GM12878 (cell line): Measurements from ENCODE around the gene COG2.

Experiments used
- ATF2 ChIP-seq: IDR thresholded peaks from 2 replicates; pipeline ENCODE4 v1.6.1; 2012; ENCODE audit warnings: low read length, inconsistent platforms
- ATF3 ChIP-seq: IDR thresholded peaks from 2 replicates; pipeline ENCODE4 v1.6.1; 2011; ENCODE audit warnings: low read depth, mild to moderate bottlenecking, low read length, moderate library complexity, borderline replicate concordance; ENCODE audit errors: extremely low read depth
- CHD2 ChIP-seq: IDR thresholded peaks from 2 replicates; pipeline ENCODE4 v1.6.1; 2011; ENCODE audit warnings: low read depth, low read length, improper control_type of control experiment, borderline replicate concordance
- ESRRA ChIP-seq: IDR thresholded peaks from 2 replicates; pipeline ENCODE4 v1.6.1; 2012; ENCODE audit warnings: mild to moderate bottlenecking, low read length, improper control_type of control experiment
- SIX5 ChIP-seq: IDR thresholded peaks from 2 replicates; pipeline ENCODE4 v1.6.1; 2011; ENCODE audit warnings: mild to moderate bottlenecking, low read depth, low read length, moderate library complexity; ENCODE audit not compliant: severe bottlenecking
- SMARCA5 ChIP-seq: fragments of 450-650 bp; IDR thresholded peaks from 2 replicates; pipeline ENCODE4 v1.6.1; 2017; ENCODE audit warnings: mild to moderate bottlenecking
- ZNF622 ChIP-seq: fragments of 450-650 bp; IDR thresholded peaks from 2 replicates; pipeline ENCODE4 v1.6.1; 2017; ENCODE audit warnings: mild to moderate bottlenecking, inconsistent platforms
- TF ChIP-seq, protein P1 (sequence below), 3 experiments: IDR thresholded peaks in 2 of 3; conservative IDR thresholded peaks in 1 of 3; 2 replicates each; pipeline ENCODE4 v1.5.1; 2011; ENCODE audit warnings: low read depth in 3 of 3, low read length in 3 of 3, mild to moderate bottlenecking in 3 of 3, control low read depth in 2 of 3, moderate library complexity in 2 of 3, inconsistent platforms in 1 of 3, mixed read lengths in 1 of 3; ENCODE audit not compliant: control insufficient read depth in 2 of 3, insufficient read depth in 1 of 3; ENCODE audit errors: extremely low read depth in 1 of 3

DNA sequence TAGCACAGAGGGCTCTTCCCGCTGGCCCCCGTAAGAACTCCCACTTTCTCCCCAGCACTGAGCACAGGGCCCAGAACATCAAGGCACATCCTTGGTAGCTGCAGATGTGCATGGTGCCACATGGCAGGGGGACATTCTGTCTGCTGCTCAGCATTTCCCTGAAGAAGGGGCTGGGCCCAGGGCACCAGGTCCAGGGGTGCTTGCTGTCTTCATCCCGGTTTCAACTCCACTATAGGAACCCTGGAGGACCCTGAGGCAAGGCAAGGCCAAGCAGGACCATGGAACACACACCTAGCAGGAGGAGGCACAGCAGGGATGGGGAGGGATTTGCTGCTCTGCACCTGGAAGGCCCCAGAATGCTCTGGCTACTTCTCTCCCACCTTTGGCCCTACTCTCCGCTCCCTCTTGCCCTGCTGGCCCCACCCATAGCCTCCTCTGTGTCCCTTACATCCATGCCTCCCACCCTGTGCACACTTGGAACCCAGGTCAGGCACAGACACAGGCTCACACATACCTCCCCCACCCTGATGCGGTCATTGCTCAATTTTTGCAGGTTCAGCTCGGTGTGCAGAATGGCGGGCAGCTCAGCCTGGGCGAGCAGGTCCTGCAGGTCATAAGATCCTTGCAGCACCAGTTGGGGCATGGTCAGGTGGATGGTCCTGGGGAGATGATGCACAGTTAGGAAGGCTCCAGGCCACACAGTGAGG lies 61.6 kb downstream of the COG2 start:
- no peak for TF ChIP-seq ESRRA
- TF ChIP-seq, protein P1, sequence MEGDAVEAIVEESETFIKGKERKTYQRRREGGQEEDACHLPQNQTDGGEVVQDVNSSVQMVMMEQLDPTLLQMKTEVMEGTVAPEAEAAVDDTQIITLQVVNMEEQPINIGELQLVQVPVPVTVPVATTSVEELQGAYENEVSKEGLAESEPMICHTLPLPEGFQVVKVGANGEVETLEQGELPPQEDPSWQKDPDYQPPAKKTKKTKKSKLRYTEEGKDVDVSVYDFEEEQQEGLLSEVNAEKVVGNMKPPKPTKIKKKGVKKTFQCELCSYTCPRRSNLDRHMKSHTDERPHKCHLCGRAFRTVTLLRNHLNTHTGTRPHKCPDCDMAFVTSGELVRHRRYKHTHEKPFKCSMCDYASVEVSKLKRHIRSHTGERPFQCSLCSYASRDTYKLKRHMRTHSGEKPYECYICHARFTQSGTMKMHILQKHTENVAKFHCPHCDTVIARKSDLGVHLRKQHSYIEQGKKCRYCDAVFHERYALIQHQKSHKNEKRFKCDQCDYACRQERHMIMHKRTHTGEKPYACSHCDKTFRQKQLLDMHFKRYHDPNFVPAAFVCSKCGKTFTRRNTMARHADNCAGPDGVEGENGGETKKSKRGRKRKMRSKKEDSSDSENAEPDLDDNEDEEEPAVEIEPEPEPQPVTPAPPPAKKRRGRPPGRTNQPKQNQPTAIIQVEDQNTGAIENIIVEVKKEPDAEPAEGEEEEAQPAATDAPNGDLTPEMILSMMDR (IDR thresholded peaks at IDR 0.05 in 2 of 3, conservative IDR thresholded peaks at IDR 0.05 in 1 of 3; ENCODE audit: control insufficient read depth in 2 of 3, extremely low read depth in 1 of 3, insufficient read depth in 1 of 3, low read depth in 3 of 3, low read length in 3 of 3) = no peak
- TF ChIP-seq ATF2 = no peak
- no peak for TF ChIP-seq SIX5
- no peak for TF ChIP-seq SMARCA5
- no peak for TF ChIP-seq ATF3
- no peak for TF ChIP-seq ZNF622
- TF ChIP-seq CHD2 = no peak
